ENCODE measurements around the gene CHMP5. TPM values are rescaled to one million over a fixed set of nuclear protein-coding genes. Genes with fewer than 3 reads are reported as not detected.

Gene CHMP5
- polyA plus RNA-seq, 1 of the 3 experiments (the other 2 are of a cell fraction) = 88.3 TPM

DNA sequence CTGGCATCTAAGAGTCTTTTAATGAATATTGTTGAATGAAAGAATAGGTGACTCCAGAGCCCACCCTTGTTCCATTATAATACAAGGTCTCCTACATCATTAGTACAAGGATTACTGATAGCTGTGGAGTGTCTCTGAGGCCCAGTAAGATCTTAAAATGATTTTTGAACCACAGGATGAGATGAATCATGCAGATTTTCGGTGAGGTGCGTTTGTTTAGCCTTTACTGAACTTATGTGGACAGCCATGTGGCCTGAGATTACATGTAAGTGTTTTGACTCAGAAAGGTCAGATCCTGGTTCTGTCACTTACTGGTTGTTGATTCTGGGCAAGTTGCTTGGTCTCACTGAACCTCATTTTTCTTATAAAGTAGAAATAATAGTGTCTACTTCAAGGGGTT, 47.1 kb downstream of the CHMP5 start:
- H3K79me2 ChIP-seq (ENCODE audit: insufficient read depth) = peaks cover 4% of the 10 kb centered on the region; the same call in 1 of the 2 replicates
- peaks cover 69 to 81% of the 10 kb centered on the region in 2 experiments for H3K36me3 ChIP-seq (replicated peaks in 1 of 2; ENCODE audit: control insufficient read depth in 1 of 2, insufficient read depth in 2 of 2, low read length in 1 of 2)
- H3K9me3 ChIP-seq = no peaks in the 10 kb centered on the region
- H3K9me2 ChIP-seq = no peaks in the 10 kb centered on the region
- POLR2A ChIA-PET = no interaction called here
- 53% methylated on average over 2 of the region's 2 CpGs for WGBS (ENCODE audit: low lambda C conversion rate)
- no peak overlapping the region for H3K9ac ChIP-seq
- CTCF ChIA-PET = no interaction called here
- no peak overlapping the region for H3K4me3 ChIP-seq (ENCODE audit: low read depth in 2 of 2, low read length in 1 of 2)
- no peak overlapping the region for H3K4me2 ChIP-seq
- no peaks in the 10 kb centered on the region for H4K20me1 ChIP-seq (ENCODE audit: insufficient read depth)
- no peaks in the 10 kb centered on the region for H3K4me1 ChIP-seq (ENCODE audit: control insufficient read depth in 1 of 2, insufficient read depth in 2 of 2, low read depth in 1 of 2, low read length in 1 of 2)
- H3K27ac ChIP-seq (ENCODE audit: low read depth in 2 of 2, low read length in 1 of 2) = no peak overlapping the region
- TF ChIP-seq TAF1 (IDR thresholded peaks at IDR 0.05; ENCODE audit: borderline replicate concordance, low read depth, low read length) (no peak), NRF1 (IDR thresholded peaks at IDR 0.05; ENCODE audit: low read depth, low read length) (no peak), RXRA (IDR thresholded peaks at IDR 0.05; ENCODE audit: borderline replicate concordance, low read depth) (no peak), GATA2 (CRISPR knock-in tag; IDR thresholded peaks at IDR 0.05) (no peak), TEAD4 (IDR thresholded peaks at IDR 0.05; ENCODE audit: borderline replicate concordance, insufficient read depth) (no peak), GABPA (IDR thresholded peaks at IDR 0.05; ENCODE audit: low read depth) (no peak), RFX5 (IDR thresholded peaks at IDR 0.05; ENCODE audit: low read length) (no peak), RAD21 (IDR thresholded peaks at IDR 0.05; ENCODE audit: low read length) (no peak)
- TF ChIP-seq, protein P1, sequence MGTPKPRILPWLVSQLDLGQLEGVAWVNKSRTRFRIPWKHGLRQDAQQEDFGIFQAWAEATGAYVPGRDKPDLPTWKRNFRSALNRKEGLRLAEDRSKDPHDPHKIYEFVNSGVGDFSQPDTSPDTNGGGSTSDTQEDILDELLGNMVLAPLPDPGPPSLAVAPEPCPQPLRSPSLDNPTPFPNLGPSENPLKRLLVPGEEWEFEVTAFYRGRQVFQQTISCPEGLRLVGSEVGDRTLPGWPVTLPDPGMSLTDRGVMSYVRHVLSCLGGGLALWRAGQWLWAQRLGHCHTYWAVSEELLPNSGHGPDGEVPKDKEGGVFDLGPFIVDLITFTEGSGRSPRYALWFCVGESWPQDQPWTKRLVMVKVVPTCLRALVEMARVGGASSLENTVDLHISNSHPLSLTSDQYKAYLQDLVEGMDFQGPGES (IDR thresholded peaks at IDR 0.05; ENCODE audit: low read depth, low read length) = no peak
- TF ChIP-seq, protein P2, sequence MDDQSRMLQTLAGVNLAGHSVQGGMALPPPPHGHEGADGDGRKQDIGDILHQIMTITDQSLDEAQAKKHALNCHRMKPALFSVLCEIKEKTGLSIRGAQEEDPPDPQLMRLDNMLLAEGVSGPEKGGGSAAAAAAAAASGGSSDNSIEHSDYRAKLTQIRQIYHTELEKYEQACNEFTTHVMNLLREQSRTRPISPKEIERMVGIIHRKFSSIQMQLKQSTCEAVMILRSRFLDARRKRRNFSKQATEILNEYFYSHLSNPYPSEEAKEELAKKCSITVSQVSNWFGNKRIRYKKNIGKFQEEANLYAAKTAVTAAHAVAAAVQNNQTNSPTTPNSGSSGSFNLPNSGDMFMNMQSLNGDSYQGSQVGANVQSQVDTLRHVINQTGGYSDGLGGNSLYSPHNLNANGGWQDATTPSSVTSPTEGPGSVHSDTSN (IDR thresholded peaks at IDR 0.05) = no peak
- H3F3A ChIP-seq (replicated peaks; ENCODE audit: insufficient read depth) = peaks cover 7% of the 10 kb centered on the region
- no peak for DNase-seq
- H3K27me3 ChIP-seq (ENCODE audit: insufficient read depth) = no peaks in the 10 kb centered on the region
- H2AFZ ChIP-seq (ENCODE audit: low read depth) = no peak overlapping the region

DNA sequence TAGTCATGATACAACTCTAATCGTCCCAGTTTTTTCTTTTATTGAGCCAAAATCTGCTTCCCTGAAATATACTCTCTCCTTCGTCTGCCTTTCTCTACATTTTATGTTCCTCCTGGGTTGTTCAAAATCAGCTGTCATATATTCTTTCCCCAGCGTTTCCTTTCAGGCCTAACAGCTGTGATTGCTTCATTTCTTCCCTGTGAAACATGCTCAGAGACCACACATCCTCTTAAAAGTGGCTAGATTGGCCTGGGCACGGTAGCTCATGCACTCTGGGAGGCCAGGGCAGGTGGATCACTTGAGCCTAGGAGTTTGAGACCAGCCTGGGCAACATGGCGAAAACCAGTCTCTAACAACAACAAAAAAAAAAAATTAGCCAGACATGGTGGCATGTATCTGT, 50.5 kb downstream of the CHMP5 start:
- H3K79me2 ChIP-seq (ENCODE audit: insufficient read depth) = peaks cover 4% of the 10 kb centered on the region; the same call in 1 of the 2 replicates
- H3F3A ChIP-seq (replicated peaks; ENCODE audit: insufficient read depth) = peaks cover 28% of the 10 kb centered on the region
- CTCF ChIA-PET = no interaction called here
- no peak for TF ChIP-seq TAF1 (IDR thresholded peaks at IDR 0.05; ENCODE audit: borderline replicate concordance, low read depth, low read length)
- TF ChIP-seq RFX5 (IDR thresholded peaks at IDR 0.05; ENCODE audit: low read length) = no peak
- no peak for TF ChIP-seq SMC3 (IDR thresholded peaks at IDR 0.05; ENCODE audit: low read depth, low read length)
- no peak for TF ChIP-seq JUND (IDR thresholded peaks at IDR 0.05)
- TF ChIP-seq RAD21 (IDR thresholded peaks at IDR 0.05; ENCODE audit: low read length) = no peak
- TF ChIP-seq NFIC (IDR thresholded peaks at IDR 0.05; ENCODE audit: borderline replicate concordance) = no peak
- TF ChIP-seq MXI1 (IDR thresholded peaks at IDR 0.05; ENCODE audit: low read depth, low read length) = no peak
- TF ChIP-seq TCF12 (IDR thresholded peaks at IDR 0.05) = no peak
- TF ChIP-seq SIN3A (IDR thresholded peaks at IDR 0.05; ENCODE audit: borderline replicate concordance, low read depth, low read length) = no peak
- TF ChIP-seq, protein P3, sequence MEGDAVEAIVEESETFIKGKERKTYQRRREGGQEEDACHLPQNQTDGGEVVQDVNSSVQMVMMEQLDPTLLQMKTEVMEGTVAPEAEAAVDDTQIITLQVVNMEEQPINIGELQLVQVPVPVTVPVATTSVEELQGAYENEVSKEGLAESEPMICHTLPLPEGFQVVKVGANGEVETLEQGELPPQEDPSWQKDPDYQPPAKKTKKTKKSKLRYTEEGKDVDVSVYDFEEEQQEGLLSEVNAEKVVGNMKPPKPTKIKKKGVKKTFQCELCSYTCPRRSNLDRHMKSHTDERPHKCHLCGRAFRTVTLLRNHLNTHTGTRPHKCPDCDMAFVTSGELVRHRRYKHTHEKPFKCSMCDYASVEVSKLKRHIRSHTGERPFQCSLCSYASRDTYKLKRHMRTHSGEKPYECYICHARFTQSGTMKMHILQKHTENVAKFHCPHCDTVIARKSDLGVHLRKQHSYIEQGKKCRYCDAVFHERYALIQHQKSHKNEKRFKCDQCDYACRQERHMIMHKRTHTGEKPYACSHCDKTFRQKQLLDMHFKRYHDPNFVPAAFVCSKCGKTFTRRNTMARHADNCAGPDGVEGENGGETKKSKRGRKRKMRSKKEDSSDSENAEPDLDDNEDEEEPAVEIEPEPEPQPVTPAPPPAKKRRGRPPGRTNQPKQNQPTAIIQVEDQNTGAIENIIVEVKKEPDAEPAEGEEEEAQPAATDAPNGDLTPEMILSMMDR (IDR thresholded peaks at IDR 0.05) = no peak
- TF ChIP-seq, protein P2 (IDR thresholded peaks at IDR 0.05) = no peak
- TF ChIP-seq GATA2 (CRISPR knock-in tag; IDR thresholded peaks at IDR 0.05) = no peak
- no peak for TF ChIP-seq RXRA (IDR thresholded peaks at IDR 0.05; ENCODE audit: borderline replicate concordance, low read depth)
- no peak for TF ChIP-seq FOXM1 (IDR thresholded peaks at IDR 0.05; ENCODE audit: low read depth)
- no peak for TF ChIP-seq CHD2 (IDR thresholded peaks at IDR 0.05; ENCODE audit: low read length, partially characterized antibody)
- TF ChIP-seq, protein P1 (IDR thresholded peaks at IDR 0.05; ENCODE audit: low read depth, low read length) = no peak
- TF ChIP-seq EP300 (IDR thresholded peaks at IDR 0.05; ENCODE audit: borderline replicate concordance in 1 of 2, low read depth in 1 of 2, low read length in 1 of 2) = no peak
- no peak for TF ChIP-seq GABPA (IDR thresholded peaks at IDR 0.05; ENCODE audit: low read depth)
- TF ChIP-seq, protein P4, sequence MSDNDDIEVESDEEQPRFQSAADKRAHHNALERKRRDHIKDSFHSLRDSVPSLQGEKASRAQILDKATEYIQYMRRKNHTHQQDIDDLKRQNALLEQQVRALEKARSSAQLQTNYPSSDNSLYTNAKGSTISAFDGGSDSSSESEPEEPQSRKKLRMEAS (IDR thresholded peaks at IDR 0.05; ENCODE audit: low read depth) = no peak

More for the DNA sequence above, 50.5 kb downstream of the CHMP5 start:
- H3K4me1 ChIP-seq (ENCODE audit: control insufficient read depth in 1 of 2, insufficient read depth in 2 of 2, low read depth in 1 of 2, low read length in 1 of 2) = peaks cover 0 to 9% of the 10 kb centered on the region in 2 experiments; a peak in 1 of 4 replicates
- H3K27ac ChIP-seq (ENCODE audit: low read depth in 2 of 2, low read length in 1 of 2) = no peak overlapping the region
- H3K27me3 ChIP-seq (ENCODE audit: insufficient read depth) = no peaks in the 10 kb centered on the region
- no peaks in the 10 kb centered on the region for H3K9me3 ChIP-seq
- no peak overlapping the region for H3K4me3 ChIP-seq (ENCODE audit: low read depth in 2 of 2, low read length in 1 of 2)
- H3K4me2 ChIP-seq = no peak overlapping the region
- no peak overlapping the region for H2AFZ ChIP-seq (ENCODE audit: low read depth)
- POLR2A ChIA-PET = interaction anchor here (0.6 kb wide), 1 partner anchor 132 kb away, joined by 6 read pairs; no protein-coding TSS in a partner anchor
- no peaks in the 10 kb centered on the region for H4K20me1 ChIP-seq (ENCODE audit: insufficient read depth)
- H3K9me2 ChIP-seq = no peaks in the 10 kb centered on the region
- DNase-seq = no peak
- WGBS (ENCODE audit: low lambda C conversion rate) = 96% methylated on average over 5 of the region's 5 CpGs
- H3K9ac ChIP-seq = no peak overlapping the region
- H3K36me3 ChIP-seq (replicated peaks in 1 of 2; ENCODE audit: control insufficient read depth in 1 of 2, insufficient read depth in 2 of 2, low read length in 1 of 2) = peaks cover 58 to 72% of the 10 kb centered on the region in 2 experiments

Data from SK-N-SH (cell line).